GM23248 (cell line): ENCODE measurements around the gene CFL2. TPM values are rescaled to one million over a fixed set of nuclear protein-coding genes. Genes with fewer than 3 reads are reported as not detected.

ENCODE experiments used
- DNase-seq: peaks from one replicate; pipeline ENCODE4 v3.0.0-alpha.2; 2015
- H2AFZ ChIP-seq: fragments of 200-600 bp; sonication (generic); 2 replicates; pipeline ENCODE4 v1.6.1; 2016; ENCODE audit warnings: antibody characterized with exemption
- H3F3A ChIP-seq: fragments of 200-600 bp; sonication (generic); 2 replicates; pipeline ENCODE4 v1.6.1; 2016; ENCODE audit warnings: mild to moderate bottlenecking, antibody characterized with exemption, mixed run types; ENCODE audit not compliant: insufficient read depth
- H3K27ac ChIP-seq: fragments of 200-600 bp; sonication (generic); 2 replicates; pipeline ENCODE4 v1.5.1; 2016; ENCODE audit warnings: mild to moderate bottlenecking
- H3K27me3 ChIP-seq: fragments of 200-600 bp; sonication (generic); replicated peaks from 2 replicates; pipeline ENCODE4 v1.6.1; 2016; ENCODE audit warnings: mild to moderate bottlenecking; ENCODE audit not compliant: insufficient read depth
- H3K36me3 ChIP-seq: fragments of 200-600 bp; sonication (generic); 2 replicates; pipeline ENCODE4 v1.6.1; 2016; ENCODE audit warnings: low read depth, mild to moderate bottlenecking
- H3K4me1 ChIP-seq: fragments of 200-600 bp; sonication (generic); 2 replicates; pipeline ENCODE4 v1.6.1; 2016; ENCODE audit warnings: mild to moderate bottlenecking; ENCODE audit not compliant: insufficient read depth
- H3K4me2 ChIP-seq: fragments of 200-600 bp; sonication (generic); one replicate; pipeline ENCODE4 v1.6.1; 2016; ENCODE audit warnings: mild to moderate bottlenecking; ENCODE audit not compliant: unreplicated experiment
- H3K4me3 ChIP-seq: fragments of 200-600 bp; sonication (generic); 2 replicates; pipeline ENCODE4 v1.5.1; 2016; ENCODE audit warnings: mild to moderate bottlenecking
- H3K79me2 ChIP-seq: fragments of 200-600 bp; sonication (generic); 2 replicates; pipeline ENCODE4 v1.6.1; 2016; ENCODE audit warnings: mild to moderate bottlenecking; ENCODE audit not compliant: insufficient read depth
- H3K9ac ChIP-seq: fragments of 200-600 bp; sonication (generic); 2 replicates; pipeline ENCODE4 v1.6.1; 2016; ENCODE audit warnings: mild to moderate bottlenecking
- H3K9me2 ChIP-seq: fragments of 200-600 bp; sonication (generic); 2 replicates; pipeline ENCODE4 v1.6.1; 2016; ENCODE audit warnings: mixed run types, mild to moderate bottlenecking, moderate library complexity; ENCODE audit not compliant: insufficient read depth
- H3K9me3 ChIP-seq: fragments of 200-600 bp; sonication (generic); one replicate; pipeline ENCODE4 v1.6.1; 2017; ENCODE audit warnings: low read depth
- H4K20me1 ChIP-seq: fragments of 200-600 bp; sonication (generic); 2 replicates; pipeline ENCODE4 v1.6.0; 2016; ENCODE audit not compliant: insufficient read depth
- EZH2 ChIP-seq: fragments of 200-600 bp; sonication (generic); IDR thresholded peaks from 2 replicates; pipeline ENCODE4 v1.6.1; 2018; ENCODE audit warnings: antibody characterized with exemption, mild to moderate bottlenecking; ENCODE audit not compliant: insufficient read depth, poor library complexity, severe bottlenecking
- EZH2phosphoT487 ChIP-seq: fragments of 200-600 bp; sonication (generic); IDR thresholded peaks from 2 replicates; pipeline ENCODE4 v1.6.1; 2018; ENCODE audit warnings: antibody characterized with exemption, moderate library complexity, mild to moderate bottlenecking, low read depth; ENCODE audit not compliant: insufficient read depth
- WGBS, 2 experiments: methylation state at CpG; one replicate each; pipeline ENCODE4 v1.1.6; 2015 to 2017; ENCODE audit warnings: low lambda C conversion rate in 2 of 2, low coverage in 1 of 2; ENCODE audit errors: missing lambda C conversion rate in 2 of 2; 5-methylcytosine and 5-hydroxymethylcytosine counted together
- in situ Hi-C: fragments of 300-500 bp; cut with MboI; formaldehyde crosslinking; loops from 2 replicates; pipeline ENCODE4 v1.15.0; 2020
- polyA plus RNA-seq: library from polyadenylated mRNA; unstranded; fragments of >200 nt; fragmentation: Nextera tagmentation; extraction: Ambion mirVana; gene quantifications from 2 replicates; pipeline ENCODE4 v1.2.1, GENCODE V29; 2016
- total RNA-seq: library from RNA; depleted of rRNA; stranded (reverse); fragments of >200 nt; shearing (Covaris generic); gene quantifications from 2 replicates; pipeline ENCODE4 v1.2.3, GENCODE V29; 2014

The CFL2 gene
- total and polyA plus RNA-seq, 2 experiments from 2014 or later: 103 to 183 TPM

DNA sequence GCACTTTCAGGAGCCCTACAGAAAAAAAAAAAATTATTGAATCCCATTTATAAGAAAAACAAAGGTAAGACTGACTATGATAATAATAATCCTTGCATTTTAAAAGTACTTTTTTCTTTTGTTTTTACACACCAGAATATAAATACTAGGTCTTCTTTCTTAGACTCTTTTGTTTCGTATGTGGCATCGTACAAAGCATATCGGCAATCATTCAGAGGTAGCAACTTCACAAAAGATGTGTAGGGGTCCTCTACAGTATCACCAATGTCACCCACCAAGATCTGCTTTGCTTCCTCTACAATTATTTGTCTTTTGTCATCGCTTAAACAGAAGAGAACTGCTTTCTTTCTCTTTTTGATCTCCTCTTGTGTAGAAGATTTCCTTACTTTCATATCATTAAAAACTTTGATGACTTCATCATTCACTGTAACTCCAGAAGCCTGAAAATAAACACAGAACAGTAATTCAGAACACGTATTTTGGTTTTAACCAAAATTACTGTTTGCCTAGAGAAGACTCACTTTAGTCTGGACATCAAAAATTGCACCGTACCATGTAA, 1.2 kb downstream of the CFL2 start:
- DNase-seq: no peak
- in situ Hi-C loops: no loop called here
- Histone ChIP-seq H3K79me2 (peaks cover 38% of the 10 kb centered on the region), H3K9me3 (no peaks in the 10 kb centered on the region), H3K9me2 (no peaks in the 10 kb centered on the region), H4K20me1 (no peaks in the 10 kb centered on the region), H3K9ac (peak overlapping the region; percentile 92), H3K27me3 (no peaks in the 10 kb centered on the region), H3F3A (peaks cover 45% of the 10 kb centered on the region), H3K27ac (peak overlapping the region; percentile 89), H3K36me3 (peaks cover 8% of the 10 kb centered on the region), H2AFZ (peak overlapping the region; percentile 77; the same call in 1 of the 2 replicates), H3K4me1 (peaks cover 48% of the 10 kb centered on the region), H3K4me3 (peak overlapping the region; percentile 81), H3K4me2 (peak overlapping the region; percentile 99)
- no peak for TF ChIP-seq EZH2
- no peak for TF ChIP-seq EZH2phosphoT487
- WGBS, 2 experiments: 26 to 33% methylated on average over 6 of the region's 6 CpGs

DNA sequence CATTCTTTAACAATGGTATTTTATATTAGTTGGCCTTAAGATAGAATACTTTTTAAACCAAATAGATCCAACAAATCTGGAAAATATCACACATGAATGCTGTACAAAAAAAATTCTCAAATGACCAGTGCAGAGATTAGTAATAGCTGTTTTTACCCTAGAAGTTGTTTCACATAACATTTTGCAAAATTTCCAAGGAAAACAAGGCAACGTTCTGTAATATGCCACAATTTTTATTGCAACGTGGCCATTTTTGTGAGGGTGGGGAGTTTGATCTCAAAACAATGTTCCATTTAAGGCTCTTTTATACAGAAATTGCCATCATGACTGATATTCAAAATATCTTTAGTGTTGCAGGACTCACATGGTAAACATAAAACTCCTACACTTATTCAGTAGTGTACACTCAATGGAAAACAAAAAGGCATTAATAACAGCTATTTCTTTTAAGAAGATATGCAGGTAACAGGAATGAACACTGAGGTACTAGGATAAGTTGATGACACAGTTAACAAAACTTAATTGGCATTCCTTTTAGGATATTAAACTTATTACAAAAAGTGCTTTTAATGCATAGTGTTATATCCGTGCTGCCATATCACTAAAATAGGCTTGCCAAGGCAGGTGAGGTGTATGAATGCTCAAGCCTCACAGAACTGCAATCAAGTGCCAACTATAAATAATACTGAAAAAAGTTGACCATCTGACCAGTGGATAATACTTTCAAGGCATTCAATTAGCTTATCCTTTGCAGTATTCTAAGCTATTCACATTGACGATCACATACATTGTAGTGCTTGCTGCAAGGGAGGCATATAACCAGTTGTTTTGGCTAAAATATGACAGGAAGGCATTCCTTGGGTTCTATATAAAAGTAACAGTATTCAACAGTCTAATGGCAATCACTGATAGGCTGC, 2.3 kb downstream of the CFL2 start:
- H3K9me2 ChIP-seq: no peaks in the 10 kb centered on the region
- H3K4me1 ChIP-seq: peaks cover 44% of the 10 kb centered on the region
- peaks cover 50% of the 10 kb centered on the region for H3F3A ChIP-seq
- H3K27ac ChIP-seq: peak overlapping the region; percentile 89
- no peak overlapping the region for H2AFZ ChIP-seq
- no peak for TF ChIP-seq EZH2
- TF ChIP-seq EZH2phosphoT487: no peak
- H4K20me1 ChIP-seq: no peaks in the 10 kb centered on the region
- WGBS, 2 experiments: 38 to 41% methylated on average over 4 of the region's 4 CpGs
- peak overlapping the region; percentile 99 for H3K4me2 ChIP-seq
- peak overlapping the region; percentile 92 for H3K9ac ChIP-seq
- H3K4me3 ChIP-seq: peak overlapping the region; percentile 81
- H3K9me3 ChIP-seq: no peaks in the 10 kb centered on the region
- in situ Hi-C loops: no loop called here
- peaks cover 8% of the 10 kb centered on the region for H3K36me3 ChIP-seq
- peak; percentile 40 for DNase-seq
- peaks cover 38% of the 10 kb centered on the region for H3K79me2 ChIP-seq
- no peaks in the 10 kb centered on the region for H3K27me3 ChIP-seq

DNA sequence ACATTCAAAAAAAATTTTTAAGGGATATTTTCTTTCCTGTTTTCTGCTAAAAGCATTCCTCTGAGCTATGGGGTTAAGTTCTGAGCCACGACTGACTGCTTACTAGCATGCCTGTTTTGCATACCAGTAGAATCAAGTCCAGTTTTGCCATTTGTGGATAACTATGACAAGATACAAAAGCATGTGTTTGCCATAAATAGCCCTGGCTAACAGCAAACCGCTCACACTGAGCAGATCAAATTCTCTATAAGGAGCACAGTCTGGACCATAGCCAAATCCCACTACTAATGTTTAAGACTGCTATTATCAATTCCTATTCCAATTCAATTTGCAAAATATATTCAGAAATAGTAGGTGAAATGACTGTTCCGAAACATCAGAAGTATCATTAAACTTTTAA, 3.2 kb downstream of the CFL2 start:
- Histone ChIP-seq H3K4me2 (peak overlapping the region; percentile 99), H3K9ac (peak overlapping the region; percentile 56), H3K79me2 (peaks cover 38% of the 10 kb centered on the region), H4K20me1 (no peaks in the 10 kb centered on the region), H3F3A (peaks cover 50% of the 10 kb centered on the region), H3K27ac (peak overlapping the region; percentile 89), H3K27me3 (no peaks in the 10 kb centered on the region), H3K4me1 (peaks cover 44% of the 10 kb centered on the region), H3K9me3 (no peaks in the 10 kb centered on the region), H2AFZ (no peak overlapping the region), H3K4me3 (peak overlapping the region; percentile 81), H3K36me3 (peaks cover 8% of the 10 kb centered on the region), H3K9me2 (no peaks in the 10 kb centered on the region)
- TF ChIP-seq EZH2phosphoT487 (no peak), EZH2 (no peak)
- in situ Hi-C loops: no loop called here
- WGBS, 2 experiments: 1 to 2% methylated on average over 3 of the region's 3 CpGs
- peak; percentile 94 for DNase-seq

DNA sequence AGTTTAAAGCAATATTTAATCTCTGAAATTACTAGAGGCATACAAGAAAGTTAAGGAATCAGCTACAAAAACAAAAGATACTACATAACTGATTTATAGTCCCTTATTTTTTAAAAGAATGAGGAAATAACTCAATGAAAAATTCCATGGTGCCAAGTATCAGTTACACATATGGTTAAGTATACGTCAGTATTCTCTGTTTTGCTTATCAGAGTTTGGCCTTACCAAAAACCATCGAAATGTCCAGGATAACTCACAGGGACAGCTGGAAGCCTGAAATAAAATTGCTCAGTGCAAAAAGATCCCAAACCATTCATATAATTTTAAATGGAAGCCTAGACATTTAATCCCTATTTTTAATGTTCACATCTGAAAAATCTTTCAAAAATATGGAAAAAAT, 3.6 kb downstream of the CFL2 start:
- Histone ChIP-seq H3K27me3 (no peaks in the 10 kb centered on the region), H3K36me3 (peaks cover 8% of the 10 kb centered on the region), H3F3A (peaks cover 50% of the 10 kb centered on the region), H3K4me1 (peaks cover 44% of the 10 kb centered on the region), H2AFZ (no peak overlapping the region), H3K79me2 (peaks cover 38% of the 10 kb centered on the region), H3K9me2 (no peaks in the 10 kb centered on the region), H3K4me2 (peak overlapping the region; percentile 99), H3K4me3 (peak overlapping the region; percentile 81), H3K27ac (peak overlapping the region; percentile 89), H3K9ac (peak overlapping the region; percentile 56), H3K9me3 (no peaks in the 10 kb centered on the region), H4K20me1 (no peaks in the 10 kb centered on the region)
- DNase-seq: peak; percentile 27
- 1% methylated on average over 2 of the region's 2 CpGs for WGBS, 2 experiments
- TF ChIP-seq EZH2phosphoT487: no peak
- no peak for TF ChIP-seq EZH2
- in situ Hi-C loops: no loop called here
